ENCODE data around the gene BABAM1. TPM values are rescaled to one million over a fixed set of nuclear protein-coding genes. Genes with fewer than 3 reads are reported as not detected.

Gene BABAM1
- total and polyA plus RNA-seq, 9 of the 15 experiments (the other 6 are each of a cell fraction or from before 2014, with no cell fraction given), result 14.7 to 160 (median 113) TPM

DNA sequence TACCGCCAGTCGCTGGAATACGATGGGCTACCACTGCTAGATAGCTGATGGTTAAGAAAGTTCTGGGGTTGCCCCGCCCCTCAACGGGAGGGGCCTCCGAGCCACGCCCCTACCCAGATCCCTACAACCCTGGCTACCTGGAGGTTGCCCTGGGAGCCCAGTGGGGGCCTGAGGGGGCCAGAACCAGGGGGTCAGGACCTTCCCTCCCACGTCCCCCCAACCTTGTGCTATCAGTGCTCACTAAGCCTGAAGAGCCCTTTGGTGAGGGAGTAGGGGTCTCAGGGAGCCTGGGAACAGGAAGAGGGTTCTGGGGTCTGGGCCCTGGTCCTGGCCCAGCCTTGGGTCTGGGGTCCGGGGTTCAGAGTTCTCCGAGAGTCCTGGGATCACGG is 32.3 kb upstream of the BABAM1 start (continued):
- TF ChIP-seq, protein P1, sequence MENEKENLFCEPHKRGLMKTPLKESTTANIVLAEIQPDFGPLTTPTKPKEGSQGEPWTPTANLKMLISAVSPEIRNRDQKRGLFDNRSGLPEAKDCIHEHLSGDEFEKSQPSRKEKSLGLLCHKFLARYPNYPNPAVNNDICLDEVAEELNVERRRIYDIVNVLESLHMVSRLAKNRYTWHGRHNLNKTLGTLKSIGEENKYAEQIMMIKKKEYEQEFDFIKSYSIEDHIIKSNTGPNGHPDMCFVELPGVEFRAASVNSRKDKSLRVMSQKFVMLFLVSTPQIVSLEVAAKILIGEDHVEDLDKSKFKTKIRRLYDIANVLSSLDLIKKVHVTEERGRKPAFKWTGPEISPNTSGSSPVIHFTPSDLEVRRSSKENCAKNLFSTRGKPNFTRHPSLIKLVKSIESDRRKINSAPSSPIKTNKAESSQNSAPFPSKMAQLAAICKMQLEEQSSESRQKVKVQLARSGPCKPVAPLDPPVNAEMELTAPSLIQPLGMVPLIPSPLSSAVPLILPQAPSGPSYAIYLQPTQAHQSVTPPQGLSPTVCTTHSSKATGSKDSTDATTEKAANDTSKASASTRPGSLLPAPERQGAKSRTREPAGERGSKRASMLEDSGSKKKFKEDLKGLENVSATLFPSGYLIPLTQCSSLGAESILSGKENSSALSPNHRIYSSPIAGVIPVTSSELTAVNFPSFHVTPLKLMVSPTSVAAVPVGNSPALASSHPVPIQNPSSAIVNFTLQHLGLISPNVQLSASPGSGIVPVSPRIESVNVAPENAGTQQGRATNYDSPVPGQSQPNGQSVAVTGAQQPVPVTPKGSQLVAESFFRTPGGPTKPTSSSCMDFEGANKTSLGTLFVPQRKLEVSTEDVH (IDR thresholded peaks at IDR 0.05; ENCODE audit: low read depth, partially characterized antibody), result no peak
- TF ChIP-seq EWSR1 (IDR thresholded peaks at IDR 0.05; ENCODE audit: borderline replicate concordance, low read depth, partially characterized antibody) (no peak), CHD1 (IDR thresholded peaks at IDR 0.05; ENCODE audit: low read length) (no peak), KHSRP (IDR thresholded peaks at IDR 0.05) (no peak), JUND (IDR thresholded peaks at IDR 0.05; ENCODE audit: borderline replicate concordance, low read depth, low read length) (no peak), JUND (tag; IDR thresholded peaks at IDR 0.05; ENCODE audit: borderline replicate concordance, low read depth, low read length) (no peak), HDAC2 (IDR thresholded peaks at IDR 0.05) (peak; percentile 51; the same call in 1 of the 2 replicates), MCM3 (IDR thresholded peaks at IDR 0.05) (no peak), STAT5B (CRISPR knock-in tag; IDR thresholded peaks at IDR 0.05) (no peak), POLR2A (conservative IDR thresholded peaks at IDR 0.05) (peak; percentile 77), CREM (IDR thresholded peaks at IDR 0.05; ENCODE audit: low read depth) (no peak), FOXP1 (CRISPR knock-in tag; IDR thresholded peaks at IDR 0.05) (no peak; the same call in 1 of the 2 replicates), HEY1 (CRISPR knock-in tag; IDR thresholded peaks at IDR 0.05; ENCODE audit: borderline replicate concordance) (no peak), SUPT5H (IDR thresholded peaks at IDR 0.05) (peak; percentile 72), XRCC4 (IDR thresholded peaks at IDR 0.05; ENCODE audit: extremely low read depth, insufficient read depth, insufficient read length) (no peak), NFIC (IDR thresholded peaks at IDR 0.05) (no peak), RBM17 (IDR thresholded peaks at IDR 0.05; ENCODE audit: borderline replicate concordance, low read depth, low read length) (no peak), NCOA6 (IDR thresholded peaks at IDR 0.05) (no peak), FOS (IDR thresholded peaks at IDR 0.05; ENCODE audit: extremely low read depth, insufficient read length) (no peak), HDAC3 (IDR thresholded peaks at IDR 0.05; ENCODE audit: borderline replicate concordance, partially characterized antibody) (no peak)
- TF ChIP-seq, protein P2, sequence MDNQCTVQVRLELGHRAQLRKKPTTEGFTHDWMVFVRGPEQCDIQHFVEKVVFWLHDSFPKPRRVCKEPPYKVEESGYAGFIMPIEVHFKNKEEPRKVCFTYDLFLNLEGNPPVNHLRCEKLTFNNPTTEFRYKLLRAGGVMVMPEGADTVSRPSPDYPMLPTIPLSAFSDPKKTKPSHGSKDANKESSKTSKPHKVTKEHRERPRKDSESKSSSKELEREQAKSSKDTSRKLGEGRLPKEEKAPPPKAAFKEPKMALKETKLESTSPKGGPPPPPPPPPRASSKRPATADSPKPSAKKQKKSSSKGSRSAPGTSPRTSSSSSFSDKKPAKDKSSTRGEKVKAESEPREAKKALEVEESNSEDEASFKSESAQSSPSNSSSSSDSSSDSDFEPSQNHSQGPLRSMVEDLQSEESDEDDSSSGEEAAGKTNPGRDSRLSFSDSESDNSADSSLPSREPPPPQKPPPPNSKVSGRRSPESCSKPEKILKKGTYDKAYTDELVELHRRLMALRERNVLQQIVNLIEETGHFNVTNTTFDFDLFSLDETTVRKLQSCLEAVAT (IDR thresholded peaks at IDR 0.05), result no peak
- TF ChIP-seq, protein P3, sequence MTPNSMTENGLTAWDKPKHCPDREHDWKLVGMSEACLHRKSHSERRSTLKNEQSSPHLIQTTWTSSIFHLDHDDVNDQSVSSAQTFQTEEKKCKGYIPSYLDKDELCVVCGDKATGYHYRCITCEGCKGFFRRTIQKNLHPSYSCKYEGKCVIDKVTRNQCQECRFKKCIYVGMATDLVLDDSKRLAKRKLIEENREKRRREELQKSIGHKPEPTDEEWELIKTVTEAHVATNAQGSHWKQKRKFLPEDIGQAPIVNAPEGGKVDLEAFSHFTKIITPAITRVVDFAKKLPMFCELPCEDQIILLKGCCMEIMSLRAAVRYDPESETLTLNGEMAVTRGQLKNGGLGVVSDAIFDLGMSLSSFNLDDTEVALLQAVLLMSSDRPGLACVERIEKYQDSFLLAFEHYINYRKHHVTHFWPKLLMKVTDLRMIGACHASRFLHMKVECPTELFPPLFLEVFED (CRISPR knock-in tag; conservative IDR thresholded peaks at IDR 0.05), result no peak
- TF ChIP-seq, protein P4, sequence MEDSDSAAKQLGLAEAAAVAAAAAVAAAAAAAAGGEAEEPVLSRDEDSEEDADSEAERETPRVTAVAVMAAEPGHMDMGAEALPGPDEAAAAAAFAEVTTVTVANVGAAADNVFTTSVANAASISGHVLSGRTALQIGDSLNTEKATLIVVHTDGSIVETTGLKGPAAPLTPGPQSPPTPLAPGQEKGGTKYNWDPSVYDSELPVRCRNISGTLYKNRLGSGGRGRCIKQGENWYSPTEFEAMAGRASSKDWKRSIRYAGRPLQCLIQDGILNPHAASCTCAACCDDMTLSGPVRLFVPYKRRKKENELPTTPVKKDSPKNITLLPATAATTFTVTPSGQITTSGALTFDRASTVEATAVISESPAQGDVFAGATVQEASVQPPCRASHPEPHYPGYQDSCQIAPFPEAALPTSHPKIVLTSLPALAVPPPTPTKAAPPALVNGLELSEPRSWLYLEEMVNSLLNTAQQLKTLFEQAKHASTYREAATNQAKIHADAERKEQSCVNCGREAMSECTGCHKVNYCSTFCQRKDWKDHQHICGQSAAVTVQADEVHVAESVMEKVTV (CRISPR knock-in tag; IDR thresholded peaks at IDR 0.05), result no peak

All from K562 (cell line).